GM19351 (cell line): Measurements from ENCODE around the gene LRRC52.

Experiments
- ATAC-seq: cut with Tn5 transposase; IDR thresholded peaks from one replicate; pipeline ENCODE4 v1.9.1; 2021; ENCODE audit warnings: mild to moderate bottlenecking, moderate library complexity; ENCODE audit not compliant: unreplicated experiment

The LRRC52 gene

GRCh38 chr1:165543532-165544438, at the start of gene LRRC52:
TSS of gene LRRC52 (plus strand) at chr1:165544000. CDS start at chr1:165544297, 297 bp downstream.
- no peak for ATAC-seq

- no peak for ATAC-seq
These were observed 48.6 kb upstream of the LRRC52 start for GRCh38 chr1:165494949-165495857.

GRCh38 chr1:165495858-165496205, 48.0 kb upstream of the LRRC52 start:
- ATAC-seq = no peak

GRCh38 chr1:165496501-165496900, 47.3 kb upstream of the LRRC52 start:
- ATAC-seq = no peak

GRCh38 chr1:165497069-165498013, 46.5 kb upstream of the LRRC52 start:
- no peak for ATAC-seq

GRCh38 chr1:165501330-165501969, 42.4 kb upstream of the LRRC52 start:
- no peak for ATAC-seq

- ATAC-seq = no peak
These were observed 41.8 kb upstream of the LRRC52 start for GRCh38 chr1:165501970-165502348.

GRCh38 chr1:165507570-165507969, 36.2 kb upstream of the LRRC52 start:
- no peak for ATAC-seq

GRCh38 chr1:165508291-165508690, 35.5 kb upstream of the LRRC52 start:
- no peak for ATAC-seq

GRCh38 chr1:165512816-165513215, 31.0 kb upstream of the LRRC52 start:
- no peak for ATAC-seq

- ATAC-seq = no peak
These were observed 27.3 kb upstream of the LRRC52 start for GRCh38 chr1:165516469-165516868.

GRCh38 chr1:165520646-165521045, 23.2 kb upstream of the LRRC52 start:
- no peak for ATAC-seq

GRCh38 chr1:165524639-165525285, 19.0 kb upstream of the LRRC52 start:
- no peak for ATAC-seq

GRCh38 chr1:165525708-165526107, 18.1 kb upstream of the LRRC52 start:
- no peak for ATAC-seq

- ATAC-seq = no peak
These were observed 16.4 kb upstream of the LRRC52 start for GRCh38 chr1:165527251-165528007.

- no peak for ATAC-seq
These were observed 12.8 kb upstream of the LRRC52 start for GRCh38 chr1:165531021-165531420.

GRCh38 chr1:165532053-165532452, 11.7 kb upstream of the LRRC52 start:
- ATAC-seq = no peak

- no peak for ATAC-seq
These were observed 10.5 kb upstream of the LRRC52 start for GRCh38 chr1:165533254-165533653.

GRCh38 chr1:165536016-165536415, 7.8 kb upstream of the LRRC52 start:
- no peak for ATAC-seq
